ENCODE data around the gene RESF1. TPM values are rescaled to one million over a fixed set of nuclear protein-coding genes. Genes with fewer than 3 reads are reported as not detected.

Gene RESF1
- total RNA-seq, 1 donor from 2014 or later = 15.4 TPM

Other genes with a start within 250 kb of the RESF1 start
- gene AMN1, start 230.4 kb upstream of the RESF1 start, total RNA-seq = 20.6 and 26.7 TPM in 2 replicates
- 10.3 and 10.8 TPM in 2 replicates for gene BICD1, start 147.4 kb downstream of the RESF1 start, total RNA-seq

Data from myocyte (in vitro differentiated cells).